GM18499 (cell line): ENCODE data around the gene ABHD15.

ENCODE experiments used
- ATAC-seq: cut with Tn5 transposase; IDR thresholded peaks from one replicate; pipeline ENCODE4 v1.9.1; 2021; ENCODE audit warnings: moderate number of reproducible peaks; ENCODE audit not compliant: insufficient read depth, unreplicated experiment

The ABHD15 gene

DNA sequence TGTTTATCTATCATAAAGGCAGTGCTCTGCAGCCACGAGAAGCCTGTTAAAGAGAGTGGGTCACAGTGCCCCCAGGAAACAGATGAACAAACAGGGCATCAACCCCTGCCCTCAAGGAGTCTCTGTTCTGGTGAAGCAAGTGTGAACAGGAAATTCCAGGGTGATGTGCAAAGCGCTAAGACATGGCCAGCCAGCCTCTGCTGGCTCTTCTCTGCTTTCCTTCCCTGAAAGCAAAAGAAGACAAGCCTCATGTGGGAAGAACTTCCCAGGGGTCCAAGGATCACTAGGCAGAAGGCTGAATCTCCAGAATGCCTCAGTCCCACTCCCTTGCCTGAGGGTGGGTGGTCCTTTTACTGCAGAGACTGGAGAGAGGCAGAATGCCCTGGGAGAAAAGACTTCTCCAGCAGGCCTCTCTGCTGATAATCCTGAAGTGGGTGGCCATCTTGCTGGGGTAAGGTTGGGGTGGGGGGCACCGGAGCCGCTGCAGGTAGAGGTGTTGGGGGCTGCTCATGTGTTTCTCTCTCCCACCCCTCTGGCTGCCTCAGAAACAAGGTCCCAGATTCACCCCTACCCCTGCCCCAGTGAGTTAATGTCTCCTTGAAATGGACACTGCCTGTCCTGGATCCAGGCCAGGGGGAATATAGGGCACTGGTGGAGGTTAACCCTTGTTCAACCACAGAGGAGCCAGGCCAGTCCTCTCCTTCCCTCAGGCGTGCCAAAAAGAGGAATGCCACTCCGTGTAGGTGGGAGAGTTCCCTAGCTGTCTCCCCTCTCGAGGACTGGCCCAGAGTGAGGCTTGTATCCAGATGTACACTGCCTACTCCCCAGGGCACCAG is 28.5 kb upstream of the ABHD15 start:
- no peak for ATAC-seq

DNA sequence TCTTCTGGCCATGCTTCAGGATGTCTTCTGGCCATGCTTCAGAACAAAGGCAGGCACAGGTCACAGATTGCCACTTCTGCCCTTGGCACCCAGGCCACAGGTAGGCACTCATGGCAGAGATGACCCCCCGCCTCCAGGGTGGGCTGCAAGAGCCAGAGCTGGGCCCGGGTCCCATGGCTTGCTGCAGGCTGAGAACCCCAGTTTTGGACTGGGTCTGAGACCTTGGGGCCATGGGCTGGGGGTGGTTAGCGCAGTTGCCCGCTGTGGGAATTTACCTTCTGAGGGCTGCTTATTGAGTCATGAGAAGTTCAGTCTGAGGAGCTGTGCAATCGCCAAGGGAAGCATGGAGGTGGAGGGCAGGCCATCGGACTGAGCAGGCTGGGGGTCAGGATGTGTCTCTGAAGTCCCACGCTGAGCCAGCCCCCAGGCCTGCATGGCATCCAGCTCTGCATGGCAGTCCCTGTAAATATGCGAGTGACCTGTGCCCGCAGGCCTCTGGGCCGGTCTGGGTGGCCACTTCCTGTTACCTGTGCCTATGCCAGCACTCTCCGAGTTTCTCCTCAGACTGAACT is 27.8 kb upstream of the ABHD15 start:
- ATAC-seq: no peak

DNA sequence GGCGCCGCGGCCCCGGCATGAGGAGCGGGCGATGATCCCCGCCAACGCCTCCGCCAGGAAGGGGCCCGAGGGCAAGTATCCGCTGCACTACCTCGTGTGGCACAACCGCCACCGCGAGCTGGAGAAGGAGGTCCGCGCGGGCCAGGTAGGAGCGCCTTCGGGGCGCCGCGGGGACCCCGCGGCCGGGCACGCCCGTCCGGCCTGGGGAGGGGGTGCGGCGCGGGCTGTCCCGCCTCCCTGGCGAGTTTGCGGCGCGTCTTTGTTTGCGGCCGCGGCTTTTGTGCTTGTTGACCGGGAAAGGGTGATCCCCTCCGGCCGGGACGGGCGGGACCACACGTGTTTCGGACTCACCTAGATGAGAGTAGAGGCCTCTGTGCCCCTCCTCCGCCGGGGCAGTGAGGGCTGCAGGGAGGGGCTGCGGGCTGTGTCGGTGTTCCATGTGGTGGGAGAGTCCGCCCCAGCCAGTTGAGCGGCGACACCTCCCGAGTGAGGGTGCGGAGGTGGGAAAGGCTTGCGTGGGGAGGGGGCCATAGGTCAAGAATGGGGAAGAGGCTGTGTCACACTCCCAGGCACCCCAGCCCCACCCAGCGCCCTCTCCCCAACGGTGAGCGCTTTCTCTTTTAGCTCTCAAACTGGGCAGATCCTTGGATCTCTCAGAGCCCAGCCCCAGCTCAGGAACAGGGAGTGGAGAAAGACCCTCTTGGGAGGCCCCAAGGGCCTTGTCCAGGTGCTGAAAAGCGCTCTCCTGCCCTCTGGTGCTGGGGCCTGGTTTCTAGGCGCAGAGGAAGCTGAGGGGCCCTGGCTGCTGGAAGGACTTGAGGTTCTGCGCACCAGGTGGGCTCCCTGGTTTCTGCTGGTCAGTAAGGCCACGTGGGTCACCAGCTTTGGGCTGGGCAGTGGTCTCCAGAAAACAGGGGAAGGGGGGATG is 27.0 kb upstream of the ABHD15 start:
- ATAC-seq: no peak

DNA sequence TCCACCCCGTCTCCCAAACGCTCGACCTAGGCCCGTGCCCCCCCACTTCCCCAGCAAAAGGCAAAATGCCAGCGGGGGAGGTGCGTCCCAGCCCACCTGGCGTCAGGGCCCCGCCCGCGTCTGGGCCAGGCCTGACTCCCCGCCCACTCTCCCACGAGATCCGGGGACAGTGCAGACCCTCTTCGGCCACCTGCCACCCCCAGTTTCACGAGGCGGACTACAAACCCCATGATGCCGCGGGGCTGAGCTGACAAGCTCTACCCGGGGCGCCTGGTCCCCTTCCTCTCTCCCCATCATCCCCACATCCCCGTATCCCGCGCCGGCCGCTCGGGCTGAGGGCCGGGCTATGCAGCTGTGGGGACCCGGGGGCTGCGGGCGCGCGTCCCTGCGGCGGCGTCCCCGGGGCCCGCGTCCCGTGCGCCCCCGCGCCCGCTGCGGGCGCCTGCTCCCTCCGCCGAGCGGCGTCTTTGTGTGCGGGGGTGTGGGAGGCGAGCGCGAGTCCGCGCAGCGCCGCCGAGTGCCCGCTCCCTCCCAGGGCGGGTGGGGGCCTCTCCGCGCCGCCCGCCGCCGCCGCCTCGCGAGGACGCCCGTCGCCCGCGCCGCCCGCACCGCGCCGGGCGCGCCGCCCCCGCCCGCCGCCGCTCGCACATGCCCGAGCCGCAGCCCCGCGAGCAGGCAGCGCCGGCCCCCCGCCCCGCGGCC is 26.2 kb upstream of the ABHD15 start, which contains the start of gene ANKRD13B:
Gene ANKRD13B, plus strand, starts transcription at position 283 of the 702 bp plus-strand sequence. CDS start 490 bp downstream, outside the sequence.
- no peak for ATAC-seq

DNA sequence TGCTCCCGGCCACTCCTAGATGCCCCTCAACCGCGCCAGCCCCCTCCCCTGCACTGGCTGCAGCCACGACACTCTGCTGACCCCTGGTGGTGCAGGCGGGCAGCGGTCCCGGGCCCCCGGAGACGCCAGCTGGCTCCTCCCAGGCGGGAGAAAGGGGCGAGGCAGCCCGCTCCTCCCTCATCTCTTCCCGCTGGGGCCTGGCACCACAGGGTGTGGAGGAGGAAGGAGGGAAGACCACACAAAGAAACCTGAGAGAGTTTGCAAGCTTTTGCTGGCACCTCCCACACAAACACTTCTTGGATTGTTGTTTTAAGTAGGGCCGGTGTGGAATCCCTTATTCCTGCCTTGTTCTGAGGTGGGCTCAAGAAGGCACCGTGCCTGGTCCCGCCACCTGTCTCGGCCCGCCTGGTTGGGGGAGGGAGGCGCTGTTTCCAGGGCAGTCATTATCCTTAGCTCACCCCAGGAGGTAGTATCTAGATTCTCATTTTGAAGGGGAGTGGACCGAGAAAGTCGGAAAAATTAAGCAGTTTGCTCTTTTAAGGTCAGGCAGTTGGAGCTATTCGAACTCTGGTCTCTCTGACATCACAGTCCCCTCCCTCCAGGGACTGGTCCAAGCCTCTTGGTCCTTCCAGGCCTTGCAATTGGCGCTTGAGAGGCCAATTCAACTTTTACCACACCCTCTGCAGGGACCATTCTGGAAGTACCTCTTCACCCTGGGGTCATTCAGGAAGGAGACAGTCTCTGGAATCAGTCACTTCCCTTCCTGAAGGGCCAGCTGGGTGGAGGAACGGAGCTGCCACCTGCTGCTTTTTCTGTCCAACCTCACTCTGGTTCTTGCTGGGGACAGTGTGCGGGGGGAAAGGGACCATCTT is 25.1 kb upstream of the ABHD15 start:
- no peak for ATAC-seq

DNA sequence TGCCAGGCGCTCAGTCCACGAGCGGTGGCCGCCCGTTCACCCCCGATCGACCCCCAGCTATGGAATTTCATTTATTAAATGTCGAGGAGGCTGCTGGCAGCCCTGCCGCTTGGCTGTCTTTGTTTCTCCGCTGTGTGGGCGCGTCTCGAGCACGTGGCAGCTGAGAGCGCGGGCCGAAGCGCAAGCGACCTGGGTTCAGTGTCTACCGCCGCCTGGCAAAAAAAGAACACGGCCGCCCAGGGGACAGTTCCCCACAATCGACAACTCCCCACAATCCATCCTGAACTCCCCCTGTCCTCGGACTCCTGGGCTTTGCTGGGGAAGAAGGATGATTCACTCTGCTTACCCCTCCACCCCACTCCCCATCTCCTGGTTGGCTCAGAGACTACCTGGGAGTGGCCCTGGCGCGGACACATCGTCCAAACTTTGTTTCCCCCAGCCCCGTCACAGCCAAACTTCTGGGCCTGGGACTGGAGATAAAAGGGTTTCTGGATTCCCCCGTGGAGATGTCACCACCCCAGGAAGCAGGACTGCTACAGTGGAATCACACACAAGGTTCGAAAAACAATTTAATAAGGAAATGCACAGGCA is 24.4 kb upstream of the ABHD15 start:
- ATAC-seq: no peak

DNA sequence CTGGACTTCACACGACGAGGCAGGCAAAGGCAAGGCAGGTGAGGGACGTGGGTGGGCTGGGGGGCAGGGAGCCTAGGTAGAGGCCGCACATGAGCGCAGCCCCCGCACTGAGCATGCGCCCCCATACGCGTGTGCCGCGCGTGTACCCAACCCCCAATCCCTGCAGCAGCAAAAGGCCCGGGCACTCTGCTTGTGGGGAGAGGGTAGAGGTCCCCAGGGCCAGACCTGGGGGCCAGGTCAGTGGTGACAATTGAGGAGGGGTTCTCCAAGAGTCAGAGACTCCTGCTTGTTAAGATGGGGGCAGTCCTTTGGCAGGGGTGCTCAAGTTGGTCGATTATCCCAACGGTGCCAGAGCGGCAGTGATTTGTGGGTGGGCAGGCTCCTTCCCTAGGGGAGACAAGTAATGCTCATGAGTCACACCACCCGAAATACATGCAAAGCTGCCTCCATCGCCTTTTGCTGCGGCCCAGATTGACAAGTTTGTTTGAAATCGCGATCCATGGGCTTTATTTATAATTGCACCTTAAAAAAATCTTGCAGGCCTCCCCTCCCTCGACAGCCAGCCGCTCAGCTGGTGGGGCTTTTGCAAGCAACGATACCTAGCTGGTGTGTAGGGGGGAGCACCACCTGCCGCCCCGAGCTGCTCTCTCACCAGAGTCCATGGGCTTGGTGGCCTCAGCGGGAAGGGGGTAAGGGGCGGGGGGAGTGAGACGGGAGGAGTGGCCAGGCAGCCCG is 23.7 kb upstream of the ABHD15 start:
- no peak for ATAC-seq

DNA sequence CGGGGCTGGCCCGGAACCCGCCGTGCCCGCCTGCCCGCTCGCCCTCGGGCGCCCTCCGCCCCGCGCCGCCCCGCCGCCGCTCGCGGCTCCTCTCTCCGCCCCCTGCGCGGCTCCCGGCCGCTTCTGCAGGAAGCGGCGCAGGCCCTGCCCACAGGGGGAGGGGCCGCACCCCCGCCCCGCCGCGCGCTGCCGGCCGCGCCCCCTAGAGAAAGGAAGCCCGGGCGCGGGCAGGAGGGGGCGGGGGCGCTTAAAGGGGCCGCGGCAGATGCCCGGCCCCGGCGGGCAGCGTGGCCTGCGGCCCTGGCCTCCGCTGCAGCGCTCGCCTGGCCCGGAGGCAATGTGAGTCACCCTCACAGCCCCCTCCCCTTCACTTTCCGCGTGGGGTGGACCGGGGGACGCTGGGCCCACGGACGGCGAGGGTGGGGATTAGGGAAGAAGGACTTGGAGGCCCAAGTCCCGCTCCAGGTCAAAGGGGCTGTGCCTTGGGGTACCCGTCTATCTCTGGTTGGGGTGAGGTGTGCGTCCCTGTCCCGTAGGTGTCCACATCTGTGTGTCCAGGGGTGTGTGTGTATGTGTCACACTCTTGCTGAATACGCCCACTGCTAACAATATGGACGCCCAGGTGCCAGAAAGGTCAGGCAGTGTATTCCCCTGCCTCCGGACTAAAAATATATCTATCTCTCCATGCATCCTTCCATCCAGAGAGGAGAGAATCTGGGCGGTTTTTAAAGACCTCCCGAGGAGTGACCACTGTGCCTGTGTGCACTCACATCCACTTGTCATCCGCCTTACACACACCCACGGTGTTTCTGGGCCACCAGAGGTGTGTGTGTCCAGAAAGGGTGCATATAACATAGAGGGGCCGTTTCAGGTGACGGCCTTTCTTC is 22.9 kb upstream of the ABHD15 start, which contains the start of gene GIT1:
Gene GIT1, minus strand, starts transcription at position 125 of the 887 bp plus-strand sequence. CDS start 270 bp downstream, outside the sequence.
- no peak for ATAC-seq

DNA sequence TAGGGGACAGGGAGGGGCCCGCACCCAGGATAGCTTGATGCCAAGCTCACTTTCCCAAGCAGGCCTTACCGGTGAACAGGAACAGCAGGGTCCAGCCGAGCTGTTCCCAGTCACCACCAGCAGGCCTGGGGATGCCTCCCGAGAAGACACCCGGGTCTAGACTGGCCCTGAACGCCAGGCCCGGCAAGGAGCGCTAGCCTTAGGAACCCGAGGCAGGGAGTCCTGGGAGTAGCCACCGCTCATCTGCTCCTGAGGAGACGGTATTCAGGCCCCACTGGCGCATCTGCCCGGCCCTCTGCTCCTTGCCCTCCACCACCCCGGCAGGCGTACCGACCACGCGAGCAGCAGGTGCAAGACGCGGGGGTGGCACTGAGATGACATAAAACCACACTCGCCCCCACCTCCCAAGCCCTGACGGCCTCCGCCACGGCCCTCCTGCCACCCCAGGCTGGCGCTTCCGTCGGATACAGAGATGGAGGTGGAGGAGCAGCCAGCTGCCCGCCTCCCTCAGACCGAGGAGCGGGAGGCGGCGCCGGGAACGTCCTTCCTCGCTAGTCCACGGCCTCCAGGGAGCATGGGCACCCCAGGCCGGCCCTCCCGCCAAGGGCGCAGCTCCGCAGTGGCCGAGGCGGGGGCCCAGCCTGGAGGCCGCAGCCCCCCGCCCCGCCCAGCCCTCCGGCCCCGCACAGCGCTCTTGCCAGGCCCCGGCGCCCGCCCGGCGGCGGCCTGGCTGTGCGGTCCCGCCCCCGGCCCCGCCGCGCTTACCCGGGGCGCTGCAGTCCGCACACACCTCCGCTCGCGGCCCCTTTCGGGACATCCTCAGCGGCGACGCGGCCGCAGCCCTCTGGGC is 21.9 kb upstream of the ABHD15 start:
- no peak for ATAC-seq

DNA sequence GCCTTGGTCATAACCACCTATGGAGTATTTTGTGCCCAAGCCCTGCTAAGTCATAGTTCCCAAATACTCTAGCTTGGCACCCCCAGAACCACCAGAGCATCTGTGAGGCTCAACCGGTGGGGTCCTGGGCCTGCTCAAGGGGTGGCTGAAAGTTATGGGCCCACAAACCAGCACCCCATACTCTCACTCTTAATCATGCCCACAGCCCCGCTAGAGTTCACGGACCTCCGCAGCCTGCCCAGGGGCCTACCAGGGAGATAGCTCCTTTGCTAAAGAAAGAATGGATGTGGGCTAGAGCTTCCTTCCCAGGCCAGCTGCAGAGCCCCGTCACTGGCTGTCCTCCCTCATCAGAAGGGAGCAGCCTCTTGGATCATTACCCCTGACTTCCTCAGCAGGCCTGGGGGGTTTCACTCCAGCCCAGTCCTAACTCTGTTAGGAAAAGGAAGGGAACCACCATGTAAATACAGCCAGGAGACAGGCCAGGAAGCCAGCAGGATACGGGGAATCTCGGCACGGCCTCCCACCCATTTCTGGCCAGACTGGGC is 21.3 kb upstream of the ABHD15 start:
- ATAC-seq: no peak

DNA sequence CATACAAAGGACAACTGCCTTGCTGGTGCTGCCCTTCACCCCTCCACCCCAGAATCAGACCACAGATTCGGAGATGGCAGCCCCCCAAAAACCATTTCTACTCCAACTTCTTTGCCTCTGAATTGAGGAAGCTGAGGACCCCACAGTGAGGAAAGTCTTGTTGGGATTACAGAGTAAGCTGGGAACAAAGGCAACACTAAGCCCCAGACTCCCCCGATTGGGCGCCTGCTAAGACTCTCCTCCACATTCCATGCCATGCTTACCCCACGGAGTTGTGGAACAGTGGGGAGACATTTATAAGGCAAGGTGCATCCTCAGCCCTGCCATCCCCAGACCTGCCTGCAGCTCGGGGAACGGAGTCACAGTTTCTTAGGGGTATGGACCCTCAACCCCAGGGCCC is 20.8 kb upstream of the ABHD15 start:
- no peak for ATAC-seq

DNA sequence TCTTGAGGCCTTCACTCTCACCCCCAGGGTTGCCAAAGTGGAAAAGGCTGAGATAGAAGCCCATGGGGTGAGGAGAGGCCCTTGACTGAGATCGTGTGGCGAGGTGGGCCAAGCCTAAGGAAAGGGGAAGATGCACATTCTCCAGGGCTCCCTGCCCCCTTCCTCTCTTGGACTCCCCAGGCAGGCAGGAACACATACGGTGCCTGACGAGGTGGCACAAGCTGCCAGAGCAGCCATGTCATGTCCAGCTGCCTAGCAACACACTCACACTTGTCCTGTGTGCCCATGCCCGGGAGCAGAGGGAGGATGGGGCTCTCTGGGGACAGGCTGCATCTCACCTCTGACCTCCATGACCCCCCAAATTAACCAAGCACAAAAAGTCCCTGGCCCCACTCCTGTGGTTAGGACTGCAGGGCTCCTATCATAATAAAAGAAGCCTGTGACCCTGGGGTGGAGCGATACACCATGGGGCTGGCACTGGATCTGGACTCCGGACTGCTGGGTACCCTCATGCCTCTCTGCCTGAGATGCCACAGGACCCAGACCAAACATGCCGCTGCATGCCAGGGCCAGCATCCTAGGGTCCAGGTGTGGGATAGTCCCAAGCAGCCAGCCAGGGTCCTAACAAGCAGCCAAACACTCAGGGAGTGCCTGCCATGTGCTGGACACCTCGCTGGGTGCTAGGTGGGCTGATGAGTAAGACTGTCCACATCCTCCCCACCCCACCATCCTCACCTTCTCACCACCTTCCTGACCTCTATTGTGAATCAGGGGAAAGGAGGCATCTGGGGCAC is 20.0 kb upstream of the ABHD15 start:
- no peak for ATAC-seq

DNA sequence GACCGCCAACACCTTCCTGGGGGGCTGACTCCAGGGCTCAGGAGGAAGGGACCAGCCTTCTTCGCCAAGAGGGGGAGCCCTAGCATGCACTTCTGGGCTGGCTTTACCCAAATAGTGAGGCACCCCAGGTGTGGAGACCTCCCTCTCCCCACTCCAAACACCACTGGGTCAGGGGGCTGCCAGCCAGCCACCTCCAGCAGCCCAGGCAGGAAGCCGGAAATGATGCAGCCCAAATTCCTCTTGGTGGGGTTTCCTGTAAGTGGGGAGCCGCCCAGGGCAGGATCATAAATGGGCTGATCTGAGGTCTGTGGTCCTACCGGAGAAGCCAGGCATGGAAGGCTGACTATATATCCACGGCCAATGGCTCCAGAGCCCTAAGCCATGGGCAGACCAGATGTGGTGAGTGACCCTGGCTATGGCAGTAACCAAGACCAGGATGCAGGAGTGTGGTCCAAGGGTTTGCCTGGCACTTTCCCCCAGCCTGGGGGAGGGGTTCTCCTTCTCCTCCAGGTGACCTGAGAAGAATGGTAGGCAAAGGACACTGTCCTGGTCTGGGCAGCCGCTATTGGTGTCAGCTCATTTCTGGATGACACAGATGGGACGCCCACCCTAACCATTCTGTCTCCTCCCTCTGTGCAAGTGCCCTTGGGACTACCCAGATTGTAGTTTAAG is 18.4 kb upstream of the ABHD15 start:
- no peak for ATAC-seq

DNA sequence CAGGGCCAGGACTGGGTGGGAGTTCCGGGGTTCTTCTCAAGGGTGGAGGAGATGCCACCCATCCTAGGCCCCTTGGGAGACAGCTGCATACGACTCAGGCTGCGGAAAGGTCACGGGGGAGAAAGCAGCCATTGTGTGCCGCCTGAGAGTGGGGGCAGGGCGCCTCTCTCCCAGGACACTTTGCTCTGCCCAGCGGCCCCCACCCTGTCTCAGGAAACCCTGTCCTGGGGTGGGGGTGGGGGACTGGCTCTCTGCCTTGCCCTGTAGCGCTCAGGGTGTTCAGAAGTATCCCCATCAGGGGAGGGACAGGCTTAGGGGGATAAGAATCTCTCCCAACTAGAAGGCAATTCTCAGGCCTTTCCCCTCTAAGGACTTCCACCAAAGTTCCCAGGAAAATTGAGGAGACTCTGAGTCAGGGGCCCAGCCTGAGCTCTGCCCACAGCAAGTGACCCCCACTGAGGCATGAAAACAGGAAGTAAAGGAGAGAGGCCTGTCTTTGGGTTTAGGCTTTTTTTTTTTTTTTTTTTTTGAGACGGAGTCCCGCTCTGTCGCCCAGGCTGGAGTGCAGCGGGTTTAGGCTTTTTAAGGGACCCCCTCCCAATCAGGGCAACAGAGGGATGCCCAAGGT is 17.7 kb upstream of the ABHD15 start:
- ATAC-seq: no peak
